ENCODE data around the gene IL17REL. TPM values are rescaled to one million over a fixed set of nuclear protein-coding genes. Genes with fewer than 3 reads are reported as not detected.

The IL17REL gene
- total RNA-seq, 1 donor from 2014 or later, result not detected

GRCh38 chr22:49973018-49973961, 39.3 kb downstream of the IL17REL start:
- H3K9me3 ChIP-seq, result no peaks in the 10 kb centered on the region
- no peak overlapping the region for H3K27ac ChIP-seq
- intact Hi-C loops (cut with DNase I), result no loop called here
- no peak overlapping the region for H3K4me3 ChIP-seq
- ATAC-seq, result no peak
- H3K4me1 ChIP-seq, result peaks cover 16% of the 10 kb centered on the region
- H3K27me3 ChIP-seq, result no peaks in the 10 kb centered on the region
- no peaks in the 10 kb centered on the region for H3K36me3 ChIP-seq
- TF ChIP-seq, protein P1, sequence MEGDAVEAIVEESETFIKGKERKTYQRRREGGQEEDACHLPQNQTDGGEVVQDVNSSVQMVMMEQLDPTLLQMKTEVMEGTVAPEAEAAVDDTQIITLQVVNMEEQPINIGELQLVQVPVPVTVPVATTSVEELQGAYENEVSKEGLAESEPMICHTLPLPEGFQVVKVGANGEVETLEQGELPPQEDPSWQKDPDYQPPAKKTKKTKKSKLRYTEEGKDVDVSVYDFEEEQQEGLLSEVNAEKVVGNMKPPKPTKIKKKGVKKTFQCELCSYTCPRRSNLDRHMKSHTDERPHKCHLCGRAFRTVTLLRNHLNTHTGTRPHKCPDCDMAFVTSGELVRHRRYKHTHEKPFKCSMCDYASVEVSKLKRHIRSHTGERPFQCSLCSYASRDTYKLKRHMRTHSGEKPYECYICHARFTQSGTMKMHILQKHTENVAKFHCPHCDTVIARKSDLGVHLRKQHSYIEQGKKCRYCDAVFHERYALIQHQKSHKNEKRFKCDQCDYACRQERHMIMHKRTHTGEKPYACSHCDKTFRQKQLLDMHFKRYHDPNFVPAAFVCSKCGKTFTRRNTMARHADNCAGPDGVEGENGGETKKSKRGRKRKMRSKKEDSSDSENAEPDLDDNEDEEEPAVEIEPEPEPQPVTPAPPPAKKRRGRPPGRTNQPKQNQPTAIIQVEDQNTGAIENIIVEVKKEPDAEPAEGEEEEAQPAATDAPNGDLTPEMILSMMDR (IDR thresholded peaks at IDR 0.05), result no peak
- DNase-seq, result peak; percentile 2

- TF ChIP-seq, protein P1 (IDR thresholded peaks at IDR 0.05), result no peak
- DNase-seq (peak; percentile 77), ATAC-seq (no peak)
- Histone ChIP-seq H3K4me1 (peaks cover 25% of the 10 kb centered on the region), H3K27ac (no peak overlapping the region), H3K36me3 (no peaks in the 10 kb centered on the region), H3K9me3 (no peaks in the 10 kb centered on the region), H3K27me3 (no peaks in the 10 kb centered on the region), H3K4me3 (peak overlapping the region; percentile 54)
- intact Hi-C loops (cut with DNase I), result no loop called here
Measured at GRCh38 chr22:49972163-49973017, 40.2 kb downstream of the IL17REL start.

GRCh38 chr22:49971232-49972162, 41.1 kb downstream of the IL17REL start:
- H3K4me3 ChIP-seq, result peak overlapping the region; percentile 54
- DNase-seq (peak; percentile 97), ATAC-seq (peak; percentile 79)
- no peaks in the 10 kb centered on the region for H3K9me3 ChIP-seq
- no peaks in the 10 kb centered on the region for H3K27me3 ChIP-seq
- intact Hi-C loops (cut with DNase I), result no loop called here
- H3K27ac ChIP-seq, result peak overlapping the region; percentile 77
- H3K4me1 ChIP-seq, result peaks cover 34% of the 10 kb centered on the region
- TF ChIP-seq, protein P1 (IDR thresholded peaks at IDR 0.05), result no peak
- H3K36me3 ChIP-seq, result no peaks in the 10 kb centered on the region

DNA sequence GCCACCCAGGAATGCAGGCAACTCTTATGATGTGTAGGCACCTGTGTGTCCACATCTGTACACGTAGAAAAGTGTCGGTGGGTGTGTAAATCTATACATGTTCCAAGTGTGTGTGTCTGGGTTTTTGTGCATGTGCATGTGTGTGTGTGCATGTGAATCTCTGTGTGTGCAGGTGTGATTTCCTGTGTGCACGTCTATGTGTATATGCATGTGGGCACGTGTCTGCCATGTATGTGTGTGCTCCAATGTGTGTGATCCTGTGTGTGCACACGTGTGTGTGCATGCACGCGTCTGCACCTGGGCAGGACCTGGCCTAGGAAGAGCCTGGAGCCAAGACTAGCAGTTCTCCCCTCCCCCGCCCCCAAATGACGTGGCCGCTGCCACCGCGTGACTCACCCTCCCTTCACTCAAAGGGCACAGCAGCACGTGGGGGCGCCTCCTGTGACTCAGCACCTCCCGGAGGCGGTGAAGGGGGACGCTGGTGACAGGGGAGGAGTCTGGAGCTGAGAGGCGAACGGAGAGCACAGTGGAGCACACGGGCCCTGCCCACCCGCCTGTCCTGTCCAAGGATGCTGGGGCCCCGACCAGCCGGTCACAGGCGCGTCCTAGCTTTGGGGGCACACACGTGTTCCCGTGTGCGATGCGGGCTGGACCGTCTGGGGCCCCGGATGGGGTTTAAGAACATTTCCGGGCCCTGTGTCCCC, 41.9 kb downstream of the IL17REL start:
- intact Hi-C loops (cut with DNase I), result no loop called here
- H3K27me3 ChIP-seq, result no peaks in the 10 kb centered on the region
- H3K4me1 ChIP-seq, result peaks cover 42% of the 10 kb centered on the region
- DNase-seq, result peak; percentile 99
- TF ChIP-seq, protein P1 (IDR thresholded peaks at IDR 0.05), result no peak
- peak overlapping the region; percentile 54 for H3K4me3 ChIP-seq
- no peaks in the 10 kb centered on the region for H3K9me3 ChIP-seq
- H3K36me3 ChIP-seq, result no peaks in the 10 kb centered on the region
- ATAC-seq, result peak; percentile 85
- peak overlapping the region; percentile 77 for H3K27ac ChIP-seq
